ENCODE data around the gene DACH1. TPM values are rescaled to one million over a fixed set of nuclear protein-coding genes. Genes with fewer than 3 reads are reported as not detected.

Gene DACH1
- total RNA-seq, 1 donor from 2014 or later = 23.6 TPM

DNA sequence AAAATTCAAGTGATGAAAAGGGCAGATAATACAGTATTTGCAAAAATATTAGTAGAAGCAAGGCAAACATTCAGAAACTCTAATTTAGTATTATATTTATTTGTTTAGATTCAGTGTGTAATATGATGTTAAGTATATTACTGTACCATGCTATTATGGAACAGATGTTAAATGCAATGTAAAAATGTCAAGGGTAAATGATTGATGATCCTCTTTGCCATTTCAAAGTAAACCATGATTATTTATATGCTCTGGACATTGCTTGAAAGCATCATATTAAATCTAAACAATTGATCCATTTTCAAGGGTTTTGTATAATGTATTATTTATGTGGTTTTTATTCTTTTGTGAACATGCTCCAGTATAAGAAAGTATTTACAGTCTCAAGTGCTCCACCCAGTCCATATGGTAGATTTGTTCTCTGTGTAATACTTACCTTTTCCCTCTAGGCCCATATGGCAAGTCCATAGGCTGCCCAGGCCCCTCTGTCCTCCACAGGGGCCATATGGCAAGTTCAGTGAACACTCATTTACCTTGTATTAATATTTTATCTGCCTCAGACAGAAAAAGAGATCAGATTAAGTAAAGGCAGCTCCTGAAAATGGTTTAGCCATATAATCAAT is 353.5 kb downstream of the DACH1 start:
- DNase-seq (ENCODE audit: extremely low read depth, low read depth, low spot score) = no peak

- DNase-seq (ENCODE audit: extremely low read depth, low read depth, low spot score) = no peak
Measured at GRCh38 chr13:71503781-71504180, 363.2 kb downstream of the DACH1 start.

DNA sequence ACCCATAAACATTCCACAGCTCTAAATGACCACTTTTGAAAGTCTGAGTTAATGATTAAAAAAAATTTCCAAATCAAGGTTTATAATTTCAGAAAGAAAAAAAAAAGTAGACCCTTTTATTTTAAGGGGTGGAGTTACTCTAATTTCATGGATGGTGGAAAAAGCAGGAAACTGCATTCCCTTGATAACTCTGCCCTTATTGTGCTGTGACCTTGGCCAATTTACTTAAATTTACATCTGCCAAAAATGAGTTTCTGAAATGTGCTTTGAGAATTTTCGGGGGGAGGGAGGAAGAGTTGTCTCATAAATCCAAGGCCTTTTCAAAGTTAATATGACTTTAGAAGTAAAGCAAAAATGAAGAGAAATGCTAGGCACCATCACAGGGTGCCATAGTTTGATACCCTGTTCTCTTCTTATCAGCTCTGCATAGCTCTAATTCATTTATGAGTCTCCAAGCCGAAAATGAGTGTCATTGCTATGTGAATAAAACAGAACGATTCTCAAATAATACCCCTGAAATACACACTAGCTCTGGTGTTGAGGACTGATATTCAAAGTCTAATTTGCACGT is 367.0 kb downstream of the DACH1 start:
- no peak for DNase-seq (ENCODE audit: extremely low read depth, low read depth, low spot score)

- DNase-seq (ENCODE audit: extremely low read depth, low read depth, low spot score) = no peak
Measured at GRCh38 chr13:71499235-71499634, 367.8 kb downstream of the DACH1 start.

DNA sequence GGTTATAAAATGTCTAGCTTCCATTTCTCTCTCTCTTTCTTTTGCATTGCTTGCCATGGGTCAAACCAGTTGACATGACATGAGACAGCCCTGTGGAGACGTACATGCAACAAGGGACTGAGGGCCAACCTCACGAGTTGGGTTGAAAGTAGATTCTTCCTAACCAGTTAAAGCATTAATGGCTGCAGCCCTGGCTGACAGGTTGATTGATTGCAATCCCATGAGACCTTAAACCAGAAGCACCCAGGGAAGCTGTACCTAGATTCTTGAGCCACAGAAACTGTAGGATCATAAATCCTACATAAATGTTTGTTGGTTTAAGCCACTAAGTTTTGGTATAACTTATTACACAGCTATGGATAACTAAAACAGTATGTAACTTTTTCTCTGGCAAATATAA is 373.8 kb downstream of the DACH1 start:
- no peak for DNase-seq (ENCODE audit: extremely low read depth, low read depth, low spot score)

DNA sequence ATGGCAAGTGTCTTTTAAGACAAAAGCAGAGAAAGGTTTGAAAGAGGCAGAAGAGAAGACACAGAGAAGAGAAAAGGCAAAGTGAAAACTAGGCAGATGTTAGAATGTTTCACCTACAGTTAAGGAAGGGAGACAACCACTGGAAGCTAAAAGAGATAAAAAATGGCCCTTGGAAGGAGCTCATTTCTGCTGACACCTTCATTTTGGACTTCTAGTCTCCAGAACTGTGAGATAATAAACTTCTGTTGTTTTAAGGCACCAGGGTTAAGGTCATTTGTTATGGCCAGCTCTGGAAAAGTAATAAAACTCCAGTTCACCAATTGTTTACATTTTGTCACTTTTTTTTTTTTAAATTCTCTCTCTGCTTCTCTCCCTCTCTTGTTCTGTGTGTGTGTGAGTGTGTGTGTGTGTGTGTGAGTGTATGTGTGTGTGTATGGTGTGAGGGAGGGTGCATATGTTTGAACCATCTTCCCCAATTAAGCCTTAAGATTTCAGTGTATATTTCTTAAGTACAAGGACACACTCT is 374.6 kb downstream of the DACH1 start:
- DNase-seq (ENCODE audit: extremely low read depth, low read depth, low spot score) = no peak

DNA sequence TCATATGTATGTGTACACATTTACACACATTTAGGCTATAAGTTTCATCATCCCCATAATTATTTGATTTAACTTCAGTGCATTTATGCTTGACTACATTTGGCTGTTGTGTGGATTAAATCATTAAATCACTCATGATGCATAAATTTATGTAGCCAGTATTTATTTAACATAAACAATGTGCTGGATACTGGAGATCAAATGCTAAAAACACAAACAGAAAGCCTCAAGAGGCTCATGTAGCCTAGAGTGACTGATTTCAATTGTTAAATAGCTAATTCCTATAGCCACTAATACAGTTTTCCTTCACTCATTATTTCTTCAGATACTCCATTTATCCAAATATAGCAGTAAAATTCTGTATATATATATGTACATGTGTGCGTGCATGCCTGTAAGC is 376.0 kb downstream of the DACH1 start:
- no peak for DNase-seq (ENCODE audit: extremely low read depth, low read depth, low spot score)

- no peak for DNase-seq (ENCODE audit: extremely low read depth, low read depth, low spot score)
Measured at GRCh38 chr13:71489041-71489440, 378.0 kb downstream of the DACH1 start.

DNA sequence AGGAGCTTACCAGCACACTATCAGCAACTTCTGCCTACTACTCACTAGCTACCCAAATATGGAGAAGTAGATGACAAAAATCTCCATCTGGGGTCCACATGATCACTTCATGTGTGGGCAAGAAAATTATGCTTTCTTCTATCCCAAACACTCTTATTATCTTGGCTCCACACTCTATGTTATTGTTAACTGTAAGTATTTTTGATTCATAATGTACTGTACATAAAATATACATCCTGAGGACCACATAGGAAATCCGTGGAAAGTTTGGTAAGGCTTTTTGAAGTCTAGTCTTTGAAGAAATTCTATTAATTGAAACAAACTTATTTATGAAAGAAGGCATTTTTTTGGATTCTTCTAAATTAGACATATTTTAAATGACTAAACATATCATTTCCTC is 378.8 kb downstream of the DACH1 start:
- DNase-seq (ENCODE audit: extremely low read depth, low read depth, low spot score) = no peak

GRCh38 chr13:71485913-71486312 is 381.1 kb downstream of the DACH1 start:
- no peak for DNase-seq (ENCODE audit: extremely low read depth, low read depth, low spot score)

DNA sequence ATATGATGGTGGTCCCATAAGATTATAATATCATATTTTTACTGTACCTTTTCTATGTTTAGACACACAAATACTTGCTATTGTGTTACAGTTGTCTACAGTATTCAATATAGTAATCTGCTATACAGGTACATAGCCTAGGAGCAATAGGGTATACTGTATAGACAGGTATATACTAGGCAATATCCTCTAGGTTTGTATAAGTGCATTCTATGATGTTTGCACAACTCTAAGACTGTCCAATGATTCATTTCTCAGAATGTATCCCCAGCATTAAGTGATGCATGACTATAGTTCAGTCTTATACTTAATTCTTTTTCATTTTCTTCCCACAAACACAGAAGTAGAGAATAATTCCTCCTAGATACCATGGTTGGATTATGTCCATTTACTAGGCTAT is 383.3 kb downstream of the DACH1 start:
- no peak for DNase-seq (ENCODE audit: extremely low read depth, low read depth, low spot score)

- no peak for DNase-seq (ENCODE audit: extremely low read depth, low read depth, low spot score)
Measured at GRCh38 chr13:71481501-71481900, 385.5 kb downstream of the DACH1 start.

DNA sequence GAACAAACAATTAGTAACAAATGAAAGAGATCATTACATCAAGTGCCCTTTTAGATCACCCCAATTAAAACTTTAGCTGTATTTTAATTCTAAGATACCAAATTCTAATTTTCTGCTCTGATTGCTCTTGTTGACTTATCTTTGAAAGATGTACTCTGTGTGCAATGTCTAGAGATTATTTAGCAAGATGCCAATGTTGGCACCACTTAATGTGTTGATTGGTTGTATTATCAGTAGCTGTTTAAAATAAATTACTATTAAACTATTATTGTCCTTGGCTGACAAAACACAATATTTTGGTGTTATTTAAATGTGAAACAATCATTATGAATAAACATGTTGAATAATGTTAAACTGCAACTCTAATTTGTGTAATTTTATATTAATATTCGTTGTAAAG is 386.0 kb downstream of the DACH1 start:
- DNase-seq (ENCODE audit: extremely low read depth, low read depth, low spot score) = no peak

DNA sequence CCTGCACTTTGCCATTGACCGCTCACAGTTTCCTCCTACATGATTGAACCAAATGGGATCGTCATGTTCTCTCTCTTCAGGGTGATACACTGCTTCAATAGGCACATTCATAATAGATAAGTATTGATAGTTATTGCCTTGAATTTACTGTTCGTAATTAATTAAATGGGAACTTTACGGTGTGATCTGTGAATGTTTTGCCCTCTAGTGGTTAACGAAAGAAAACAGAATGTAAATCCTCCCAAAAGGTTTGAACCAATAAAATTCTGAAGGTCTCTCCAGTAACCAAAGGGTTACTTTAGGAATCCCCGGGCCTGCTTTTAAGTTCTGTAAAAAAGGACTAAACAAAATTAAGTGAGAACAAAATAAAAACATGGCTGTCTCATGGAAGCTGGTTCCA is 389.3 kb downstream of the DACH1 start:
- no peak for DNase-seq (ENCODE audit: extremely low read depth, low read depth, low spot score)

GRCh38 chr13:71474936-71475335 is 392.1 kb downstream of the DACH1 start:
- DNase-seq (ENCODE audit: extremely low read depth, low read depth, low spot score) = no peak

DNA sequence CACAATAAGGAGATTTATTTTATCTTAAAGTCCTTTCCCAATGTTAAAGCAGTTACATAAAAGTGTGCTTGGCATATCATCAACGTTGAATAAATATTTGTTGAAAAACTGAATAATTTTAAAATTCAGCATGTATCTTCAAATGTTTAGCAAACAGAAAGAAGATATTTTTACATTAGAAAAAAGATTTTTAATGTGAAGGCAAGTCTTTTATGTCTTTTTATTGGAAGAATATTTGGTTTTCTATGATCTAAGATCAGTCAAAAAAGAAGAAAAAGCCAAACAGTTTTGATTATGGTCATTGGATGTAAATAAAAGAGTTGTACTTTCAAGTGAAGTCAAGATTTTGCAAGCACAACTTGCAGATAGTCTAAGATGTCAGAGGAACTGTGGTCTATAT is 397.4 kb downstream of the DACH1 start:
- DNase-seq (ENCODE audit: extremely low read depth, low read depth, low spot score) = no peak

GRCh38 chr13:71464686-71465085 is 402.3 kb downstream of the DACH1 start:
- DNase-seq (ENCODE audit: extremely low read depth, low read depth, low spot score) = no peak

DNA sequence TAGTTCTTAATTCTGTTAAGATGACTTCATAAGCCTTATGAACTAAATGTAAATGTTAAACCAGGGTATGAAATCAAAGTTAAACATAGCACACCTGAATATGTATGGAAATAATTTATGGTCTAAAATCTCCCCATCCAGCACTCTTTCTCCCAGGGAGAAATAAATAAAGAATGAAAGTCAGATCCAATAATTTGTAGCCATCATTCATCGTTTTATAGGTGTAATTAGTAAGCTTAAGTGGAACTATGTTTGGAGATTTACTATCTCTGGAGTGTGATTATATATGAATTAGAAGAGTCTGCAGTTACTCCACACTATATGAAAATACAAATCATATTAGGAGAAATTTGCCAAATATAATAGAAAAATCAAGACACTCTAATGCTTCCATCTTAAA is 405.1 kb downstream of the DACH1 start:
- DNase-seq (ENCODE audit: extremely low read depth, low read depth, low spot score) = no peak

- no peak for DNase-seq (ENCODE audit: extremely low read depth, low read depth, low spot score)
Measured at GRCh38 chr13:71460211-71460610, 406.8 kb downstream of the DACH1 start.

DNA sequence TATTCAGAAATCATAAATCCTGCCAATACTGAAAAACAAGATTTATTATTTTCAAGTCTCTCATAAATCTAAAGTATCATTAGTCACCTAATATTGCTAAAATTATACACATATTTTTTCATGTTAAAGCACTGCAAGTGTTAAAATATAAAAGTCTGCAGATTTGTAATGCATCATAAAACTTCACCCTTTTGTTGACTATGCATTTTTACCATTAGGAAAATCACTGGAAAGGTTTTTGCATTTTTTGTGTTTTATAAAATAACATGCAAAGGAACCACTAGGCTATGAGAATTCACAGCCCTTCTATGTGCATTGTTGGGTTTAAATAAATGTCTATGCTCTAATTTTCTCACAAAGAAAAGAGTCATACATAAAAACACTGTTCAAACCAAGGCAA is 407.3 kb downstream of the DACH1 start:
- DNase-seq (ENCODE audit: extremely low read depth, low read depth, low spot score) = no peak

DNA sequence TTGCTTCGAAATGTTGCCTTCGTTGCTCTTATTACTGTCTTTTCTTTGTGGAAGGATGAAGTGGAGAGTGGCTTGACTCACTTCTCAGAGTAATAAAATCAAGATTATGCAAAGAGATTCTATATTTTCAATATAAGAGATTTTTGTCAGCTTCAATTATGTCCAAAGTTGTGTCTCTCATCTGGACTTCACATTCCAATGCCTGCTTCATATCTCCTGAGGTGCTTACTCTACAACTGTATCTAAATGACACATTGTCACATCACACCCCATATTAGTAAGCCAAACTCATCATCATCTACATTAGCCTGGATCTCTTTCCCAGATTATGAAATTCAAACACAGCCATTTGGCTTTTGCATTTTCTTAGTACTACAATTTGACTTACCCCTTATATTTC is 409.4 kb downstream of the DACH1 start:
- no peak for DNase-seq (ENCODE audit: extremely low read depth, low read depth, low spot score)

DNA sequence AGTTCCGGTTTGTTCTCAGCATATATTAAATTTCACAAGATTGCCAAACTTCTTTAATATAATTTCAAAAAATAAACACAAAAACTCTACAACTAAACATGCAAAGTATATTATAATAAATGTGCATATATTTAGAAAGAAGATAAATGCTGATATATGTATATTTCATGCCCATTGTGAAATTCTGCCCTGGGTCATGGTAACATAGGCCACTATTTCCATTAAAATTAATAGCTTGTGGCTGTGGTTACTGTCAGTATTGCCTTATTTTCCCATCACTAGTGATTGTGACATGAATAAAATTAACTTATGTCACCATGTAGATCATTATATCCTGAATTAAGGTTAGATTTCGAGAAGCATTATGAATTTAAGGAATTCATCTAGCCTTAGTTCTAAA is 410.9 kb downstream of the DACH1 start:
- DNase-seq (ENCODE audit: extremely low read depth, low read depth, low spot score) = no peak

DNA sequence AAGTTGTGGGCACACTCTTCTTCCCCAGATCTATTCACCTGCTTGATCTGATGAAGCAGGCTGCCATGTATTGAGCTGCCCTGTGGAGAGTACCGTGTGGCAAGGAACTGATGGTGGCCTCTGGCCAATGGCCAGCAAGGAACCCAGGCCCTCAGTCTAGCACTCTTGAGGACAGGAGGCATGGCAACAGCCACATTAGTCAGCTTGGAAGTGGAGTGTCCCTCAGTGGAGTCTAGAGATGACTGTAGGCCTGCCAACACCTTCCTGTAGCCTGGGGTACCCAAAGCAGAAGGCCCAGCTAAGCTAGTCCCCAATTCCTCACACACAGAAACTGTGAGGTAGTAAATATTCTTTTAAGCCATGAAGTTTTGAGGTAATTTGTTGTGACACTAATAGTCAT is 412.5 kb downstream of the DACH1 start:
- no peak for DNase-seq (ENCODE audit: extremely low read depth, low read depth, low spot score)
